GM19468 (cell line): Measurements from ENCODE around the gene WFDC1.

ENCODE experiments used
- ATAC-seq: cut with Tn5 transposase; IDR thresholded peaks from one replicate; pipeline ENCODE4 v1.9.1; 2021; ENCODE audit warnings: mild to moderate bottlenecking, moderate library complexity, moderate number of reproducible peaks; ENCODE audit not compliant: unreplicated experiment; ENCODE audit errors: extremely low read depth

Gene WFDC1

GRCh38 chr16:84294531-84295142, at the start of gene WFDC1:
Gene WFDC1, plus strand, starts transcription at chr16:84294878. Its CDS starts 94 bp downstream, at chr16:84294972.
- no peak for ATAC-seq

GRCh38 chr16:84245956-84246678, 48.6 kb upstream of the WFDC1 start:
- ATAC-seq, result no peak

GRCh38 chr16:84246679-84247077, 48.0 kb upstream of the WFDC1 start:
- no peak for ATAC-seq

- no peak for ATAC-seq
These were observed 47.3 kb upstream of the WFDC1 start for GRCh38 chr16:84247331-84247730.

- ATAC-seq, result no peak
These were observed 46.8 kb upstream of the WFDC1 start for GRCh38 chr16:84247844-84248243.

- no peak for ATAC-seq
These were observed 42.5 kb upstream of the WFDC1 start for GRCh38 chr16:84252184-84252583.

- no peak for ATAC-seq
These were observed 41.5 kb upstream of the WFDC1 start for GRCh38 chr16:84253173-84253572.

- ATAC-seq, result no peak
These were observed 40.6 kb upstream of the WFDC1 start for GRCh38 chr16:84254062-84254461.

GRCh38 chr16:84255050-84255810, 39.4 kb upstream of the WFDC1 start:
- ATAC-seq, result no peak

GRCh38 chr16:84258266-84258665, 36.4 kb upstream of the WFDC1 start:
- ATAC-seq, result no peak

- ATAC-seq, result no peak
These were observed 35.0 kb upstream of the WFDC1 start for GRCh38 chr16:84259691-84260090.

- ATAC-seq, result no peak
These were observed 33.7 kb upstream of the WFDC1 start for GRCh38 chr16:84260766-84261554.

GRCh38 chr16:84262031-84262430, 32.6 kb upstream of the WFDC1 start:
- ATAC-seq, result no peak

- ATAC-seq, result no peak
These were observed 31.7 kb upstream of the WFDC1 start for GRCh38 chr16:84262939-84263338.

- ATAC-seq, result no peak
These were observed 28.2 kb upstream of the WFDC1 start for GRCh38 chr16:84266451-84266850.

GRCh38 chr16:84267380-84267779, 27.3 kb upstream of the WFDC1 start:
- no peak for ATAC-seq

- no peak for ATAC-seq
These were observed 26.2 kb upstream of the WFDC1 start for GRCh38 chr16:84268291-84269040.

GRCh38 chr16:84270071-84270470, 24.6 kb upstream of the WFDC1 start:
- no peak for ATAC-seq

GRCh38 chr16:84270531-84270930, 24.1 kb upstream of the WFDC1 start:
- no peak for ATAC-seq

- ATAC-seq, result no peak
These were observed 23.6 kb upstream of the WFDC1 start for GRCh38 chr16:84271037-84271436.
